SU-DHL-6 (cell line): Measurements from ENCODE around the gene COCH.

Experiments used
- CTCF ChIP-seq: fragments of 200-600 bp; sonication (generic); IDR thresholded peaks from one replicate; pipeline ENCODE4 v1.5.1; 2017; ENCODE audit warnings: antibody characterized with exemption, mild to moderate bottlenecking, low read length, moderate library complexity; ENCODE audit not compliant: insufficient read depth, poor library complexity, severe bottlenecking
- EZH2phosphoT487 ChIP-seq: fragments of 200-600 bp; sonication (generic), shearing (Covaris generic); conservative IDR thresholded peaks from 2 replicates; pipeline ENCODE4 v1.6.1; 2018; ENCODE audit warnings: mild to moderate bottlenecking, antibody characterized with exemption, low read length, moderate library complexity, mixed read lengths

GRCh38 chr14:30829853-30830252, 44.5 kb upstream of the COCH start:
- TF ChIP-seq CTCF (no peak), EZH2phosphoT487 (no peak)
